Stimulated activated effector memory CD8-positive, alpha-beta T cell treated with anti-CD3 and anti-CD28 coated beads, Interleukin-12 subunit alpha, Interleukin-12 subunit beta, amount 100 ng/mL, for 72 hours (primary cell): ENCODE measurements around the gene COX6B1.

Source experiments
- ATAC-seq: fragments of 150-1000 bp; cut with Tn5 transposase; 2 replicates; pipeline ENCODE4 v1.10.0; 2021
- DNase-seq, 2 donors: peaks; one replicate each; pipeline ENCODE4 v3.0.0; 2021 to 2022; ENCODE audit warnings: low spot score in 2 of 2
- H3K27ac Mint-ChIP-seq: one replicate; pipeline ENCODE4 v1.8.0; 2022; ENCODE audit warnings: mild to moderate bottlenecking, mixed read lengths
- H3K36me3 Mint-ChIP-seq: one replicate; pipeline ENCODE4 v1.8.0; 2022; ENCODE audit warnings: mild to moderate bottlenecking, mixed read lengths
- H3K4me1 Mint-ChIP-seq: one replicate; pipeline ENCODE4 v1.8.0; 2022; ENCODE audit warnings: mixed read lengths
- H3K4me3 Mint-ChIP-seq: one replicate; pipeline ENCODE4 v1.8.0; 2022; ENCODE audit warnings: mild to moderate bottlenecking, mixed read lengths
- H3K9me3 Mint-ChIP-seq: one replicate; pipeline ENCODE4 v1.8.0; 2022; ENCODE audit warnings: mixed read lengths

The COX6B1 gene

DNA sequence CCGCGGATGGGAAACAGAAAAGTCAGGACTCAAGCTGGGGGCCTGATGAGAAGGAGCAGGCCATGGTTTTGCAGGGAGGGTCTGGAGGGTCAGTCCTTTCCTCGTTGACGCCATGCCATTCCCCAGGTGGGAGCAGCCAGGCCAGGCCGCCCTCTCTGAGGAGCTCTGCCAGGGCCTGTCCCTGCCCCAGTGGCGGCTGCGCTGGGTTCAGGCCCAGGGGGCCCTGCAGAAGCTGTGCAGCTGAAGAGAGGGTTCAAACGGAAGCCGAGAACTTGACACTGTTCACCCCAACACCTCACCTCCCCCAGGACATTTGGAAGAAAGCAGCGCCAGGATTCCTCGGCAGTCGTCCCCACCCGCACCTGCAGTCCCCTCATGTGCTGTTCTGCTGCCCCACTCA is 25.4 kb upstream of the COX6B1 start:
- no peaks in the 10 kb centered on the region for H3K4me1 Mint-ChIP-seq
- DNase-seq: no peak
- H3K36me3 Mint-ChIP-seq: peaks cover 28% of the 10 kb centered on the region
- no peaks in the 10 kb centered on the region for H3K9me3 Mint-ChIP-seq
- H3K4me3 Mint-ChIP-seq: no peak overlapping the region
- ATAC-seq: no peak
- peak overlapping the region; percentile 86 for H3K27ac Mint-ChIP-seq

DNA sequence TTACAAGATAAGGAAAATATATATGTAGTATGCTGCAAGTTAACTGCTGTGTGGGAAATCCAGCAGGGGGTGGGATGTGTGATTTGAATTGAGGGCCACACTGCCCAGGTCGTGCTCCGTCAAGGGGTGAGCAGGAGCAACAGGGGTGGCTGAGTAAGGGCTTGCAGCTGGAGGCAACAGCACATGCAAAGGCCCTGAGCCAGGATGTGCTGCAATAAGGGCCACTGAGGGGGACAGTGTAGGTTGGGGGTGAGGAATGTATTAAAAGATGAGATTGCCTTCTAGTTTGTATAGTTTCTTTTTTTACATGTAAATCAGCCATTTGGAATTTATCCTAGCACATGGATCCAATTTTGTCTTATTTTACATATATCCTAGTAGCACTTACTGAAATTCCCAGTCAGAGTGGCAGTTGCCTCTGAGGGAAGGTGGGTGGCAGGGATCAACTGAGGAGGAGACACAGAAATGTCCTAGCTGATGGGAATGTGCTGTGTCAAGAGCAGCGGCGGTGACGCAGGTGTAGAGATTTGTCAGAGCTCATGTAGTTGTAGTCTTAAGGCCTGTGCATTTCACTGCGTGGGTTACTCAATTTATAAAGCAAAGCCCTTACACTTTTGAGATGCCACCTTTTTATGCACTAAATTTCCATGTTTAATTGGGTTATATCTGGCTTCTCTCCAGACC is 24.7 kb upstream of the COX6B1 start:
- Mint-ChIP-seq H3K4me1 (peaks cover 6% of the 10 kb centered on the region), H3K36me3 (peaks cover 24% of the 10 kb centered on the region), H3K27ac (peak overlapping the region; percentile 86), H3K4me3 (no peak overlapping the region), H3K9me3 (no peaks in the 10 kb centered on the region)
- no peak for ATAC-seq
- no peak for DNase-seq

DNA sequence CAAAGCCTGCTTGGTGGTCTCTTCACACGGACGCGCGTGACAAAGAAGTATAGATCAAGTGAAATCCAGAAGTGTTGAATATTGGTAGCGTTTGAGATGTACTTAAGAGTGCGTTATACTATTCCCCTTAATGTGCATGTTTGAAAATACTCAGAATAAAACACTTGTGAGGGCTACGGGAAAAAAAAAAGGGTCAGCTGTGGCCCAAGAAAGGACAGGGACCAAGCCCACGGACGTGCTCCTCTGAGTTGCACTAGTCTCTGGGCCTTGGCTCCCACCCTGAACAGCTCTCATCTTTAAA is 19.9 kb upstream of the COX6B1 start:
- Mint-ChIP-seq H3K4me1 (peaks cover 25% of the 10 kb centered on the region), H3K36me3 (peaks cover 57% of the 10 kb centered on the region), H3K27ac (peak overlapping the region; percentile 99), H3K4me3 (peak overlapping the region; percentile 96), H3K9me3 (no peaks in the 10 kb centered on the region)
- no peak for DNase-seq
- ATAC-seq: no peak

DNA sequence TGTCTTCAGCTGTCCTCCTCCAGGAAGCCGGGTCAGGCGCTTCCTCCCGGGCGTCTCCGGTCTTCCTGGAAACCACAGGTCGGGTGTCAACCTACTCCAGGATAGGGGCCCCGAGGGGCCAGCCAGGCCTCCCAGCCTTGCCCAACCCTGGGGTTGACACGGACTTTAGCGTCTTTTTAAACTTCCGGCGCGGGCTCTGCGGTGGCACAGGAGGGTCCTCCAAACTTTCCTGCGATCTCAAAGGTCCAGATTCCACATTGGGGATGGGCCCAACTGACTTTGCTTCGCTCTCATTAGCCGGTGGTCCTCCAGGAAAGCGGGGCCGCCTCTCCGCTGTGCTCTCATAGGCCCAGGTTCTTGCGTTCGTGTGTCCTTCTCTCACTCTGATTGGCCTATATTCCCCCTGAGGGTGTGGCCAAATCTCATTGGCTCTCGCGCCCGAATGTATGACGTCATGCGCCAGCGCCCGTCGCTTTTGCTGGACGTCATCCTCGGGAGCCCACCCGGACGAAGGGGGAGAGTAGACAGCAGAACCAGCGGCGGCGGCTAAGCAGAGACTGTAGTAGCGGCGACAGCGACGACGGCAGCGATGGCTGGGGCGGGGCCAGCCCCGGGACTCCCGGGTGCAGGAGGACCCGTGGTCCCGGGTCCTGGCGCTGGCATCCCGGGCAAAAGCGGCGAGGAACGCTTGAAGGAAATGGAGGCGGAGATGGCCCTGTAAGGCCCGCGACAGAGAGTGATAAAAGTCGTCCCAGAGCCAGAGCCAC is 19.4 kb upstream of the COX6B1 start, which contains the start of gene RBM42:
Gene RBM42 (plus strand): TSS at position 472 of the 767 bp plus-strand sequence. CDS start 118 bp downstream, at position 590.
- peaks cover 62% of the 10 kb centered on the region for H3K36me3 Mint-ChIP-seq
- H3K4me1 Mint-ChIP-seq: peaks cover 28% of the 10 kb centered on the region
- H3K9me3 Mint-ChIP-seq: no peaks in the 10 kb centered on the region
- ATAC-seq (peak; percentile 100), DNase-seq (peak; percentile 99)
- peak within 1 kb of the TSS; percentile 96 for H3K4me3 Mint-ChIP-seq
- H3K27ac Mint-ChIP-seq: peak within 1 kb of the TSS; percentile 99

DNA sequence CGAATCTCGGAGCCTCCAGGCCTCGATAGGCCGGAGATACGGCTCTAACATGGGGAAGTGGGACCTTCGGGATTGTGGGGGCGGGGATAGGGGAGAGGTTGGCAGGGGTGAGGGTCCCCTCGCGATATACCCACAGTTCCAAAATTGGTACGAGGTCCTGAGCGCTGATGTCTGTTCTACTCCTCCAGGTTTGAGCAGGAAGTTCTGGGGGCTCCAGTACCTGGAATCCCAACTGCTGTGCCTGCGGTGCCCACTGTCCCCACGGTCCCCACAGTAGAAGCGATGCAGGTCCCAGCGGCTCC is 18.8 kb upstream of the COX6B1 start:
- DNase-seq (no peak), ATAC-seq (no peak)
- H3K36me3 Mint-ChIP-seq: peaks cover 65% of the 10 kb centered on the region
- H3K4me1 Mint-ChIP-seq: peaks cover 28% of the 10 kb centered on the region
- H3K27ac Mint-ChIP-seq: peak overlapping the region; percentile 99
- H3K4me3 Mint-ChIP-seq: peak overlapping the region; percentile 96
- no peaks in the 10 kb centered on the region for H3K9me3 Mint-ChIP-seq

DNA sequence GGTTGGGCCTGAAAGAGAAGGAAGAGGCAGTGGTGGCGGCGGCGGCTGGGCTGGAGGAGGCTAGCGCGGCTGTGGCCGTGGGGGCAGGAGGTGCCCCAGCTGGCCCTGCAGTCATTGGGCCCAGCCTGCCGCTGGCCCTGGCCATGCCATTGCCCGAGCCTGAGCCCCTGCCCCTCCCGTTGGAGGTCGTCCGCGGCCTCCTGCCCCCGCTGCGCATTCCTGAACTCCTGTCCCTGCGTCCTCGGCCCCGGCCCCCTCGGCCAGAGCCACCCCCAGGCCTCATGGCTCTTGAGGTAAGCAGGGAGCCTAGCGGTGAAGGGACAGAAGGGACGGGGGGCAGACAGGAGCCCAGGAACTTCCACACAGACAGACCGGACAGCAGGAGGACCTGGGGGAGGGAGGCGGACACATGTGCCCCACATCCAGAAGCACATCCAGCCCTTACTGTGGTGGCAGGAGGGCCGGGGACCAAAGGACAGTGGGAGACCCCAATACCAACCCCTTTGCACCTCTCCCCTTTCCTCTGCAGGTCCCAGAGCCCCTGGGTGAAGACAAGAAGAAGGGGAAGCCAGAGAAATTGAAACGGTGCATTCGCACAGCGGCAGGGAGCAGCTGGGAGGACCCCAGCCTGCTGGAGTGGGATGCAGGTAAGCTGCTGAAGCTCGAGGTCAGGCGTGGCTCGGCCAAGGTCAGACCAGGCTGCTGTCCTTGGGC is 14.2 kb upstream of the COX6B1 start:
- Mint-ChIP-seq H3K4me1 (peaks cover 19% of the 10 kb centered on the region), H3K4me3 (no peak overlapping the region), H3K9me3 (no peaks in the 10 kb centered on the region), H3K36me3 (peaks cover 94% of the 10 kb centered on the region), H3K27ac (no peak overlapping the region)
- ATAC-seq (no peak), DNase-seq (no peak)

DNA sequence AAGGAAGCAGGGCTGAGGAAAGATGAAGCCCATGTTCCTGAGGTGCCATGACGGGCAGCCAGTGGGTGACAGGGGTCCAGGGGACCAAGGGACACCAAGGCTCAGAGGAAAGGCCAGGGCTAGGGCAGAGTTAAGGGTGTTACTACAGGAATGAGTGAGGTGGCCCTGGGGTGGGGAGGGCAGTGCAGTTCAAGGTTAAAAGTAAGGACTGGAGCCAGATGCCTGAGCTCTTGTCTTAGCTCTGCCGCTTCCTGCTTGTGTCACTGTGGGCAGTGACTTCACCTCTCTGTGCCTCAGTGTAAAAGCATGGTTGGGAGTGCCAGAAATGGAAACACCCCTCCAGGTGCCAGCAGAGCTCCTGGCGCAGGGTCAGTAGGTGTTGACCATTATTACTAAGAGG is 11.5 kb upstream of the COX6B1 start:
- ATAC-seq: no peak

DNA sequence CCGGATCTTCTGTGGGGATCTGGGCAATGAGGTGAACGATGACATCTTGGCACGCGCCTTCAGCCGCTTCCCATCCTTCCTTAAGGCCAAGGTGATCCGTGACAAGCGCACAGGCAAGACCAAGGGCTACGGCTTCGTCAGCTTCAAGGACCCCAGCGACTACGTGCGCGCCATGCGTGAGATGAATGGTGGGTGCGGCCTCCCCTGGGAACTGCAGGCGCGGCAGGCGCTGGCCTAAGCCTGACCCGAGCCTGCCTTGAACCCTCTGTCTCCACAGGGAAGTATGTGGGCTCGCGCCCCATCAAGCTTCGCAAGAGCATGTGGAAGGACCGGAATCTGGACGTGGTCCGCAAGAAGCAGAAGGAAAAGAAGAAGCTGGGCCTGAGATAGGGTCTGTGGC is 11.0 kb upstream of the COX6B1 start:
- H3K4me1 Mint-ChIP-seq: peaks cover 25% of the 10 kb centered on the region
- H3K36me3 Mint-ChIP-seq: peaks cover 62% of the 10 kb centered on the region
- no peaks in the 10 kb centered on the region for H3K9me3 Mint-ChIP-seq
- ATAC-seq: no peak
- no peak for DNase-seq
- H3K27ac Mint-ChIP-seq: peak overlapping the region; percentile 54
- H3K4me3 Mint-ChIP-seq: no peak overlapping the region

More for the DNA sequence above, 11.5 kb upstream of the COX6B1 start:
- DNase-seq: no peak
- peaks cover 68% of the 10 kb centered on the region for H3K36me3 Mint-ChIP-seq
- no peak overlapping the region for H3K4me3 Mint-ChIP-seq
- peaks cover 21% of the 10 kb centered on the region for H3K4me1 Mint-ChIP-seq
- H3K9me3 Mint-ChIP-seq: no peaks in the 10 kb centered on the region
- H3K27ac Mint-ChIP-seq: peak overlapping the region; percentile 54

DNA sequence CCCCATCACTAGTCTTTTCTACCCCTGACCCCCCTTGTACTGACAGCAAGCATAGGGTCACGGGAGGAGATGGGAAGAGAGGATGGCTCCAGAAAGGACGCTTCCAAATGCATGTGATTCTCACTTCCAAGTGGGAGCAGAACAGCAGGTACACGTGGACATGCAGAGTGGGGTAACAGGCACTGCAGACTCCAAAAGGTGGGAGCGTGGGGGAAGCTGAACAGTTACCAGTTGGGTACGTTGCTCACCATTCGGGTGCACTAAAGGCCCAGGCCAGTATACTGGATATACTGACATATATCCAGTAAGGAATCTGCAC is 8.8 kb upstream of the COX6B1 start:
- H3K9me3 Mint-ChIP-seq: no peaks in the 10 kb centered on the region
- no peak overlapping the region for H3K27ac Mint-ChIP-seq
- peaks cover 28% of the 10 kb centered on the region for H3K4me1 Mint-ChIP-seq
- H3K36me3 Mint-ChIP-seq: peaks cover 44% of the 10 kb centered on the region
- H3K4me3 Mint-ChIP-seq: no peak overlapping the region
- DNase-seq (no peak), ATAC-seq (no peak)

DNA sequence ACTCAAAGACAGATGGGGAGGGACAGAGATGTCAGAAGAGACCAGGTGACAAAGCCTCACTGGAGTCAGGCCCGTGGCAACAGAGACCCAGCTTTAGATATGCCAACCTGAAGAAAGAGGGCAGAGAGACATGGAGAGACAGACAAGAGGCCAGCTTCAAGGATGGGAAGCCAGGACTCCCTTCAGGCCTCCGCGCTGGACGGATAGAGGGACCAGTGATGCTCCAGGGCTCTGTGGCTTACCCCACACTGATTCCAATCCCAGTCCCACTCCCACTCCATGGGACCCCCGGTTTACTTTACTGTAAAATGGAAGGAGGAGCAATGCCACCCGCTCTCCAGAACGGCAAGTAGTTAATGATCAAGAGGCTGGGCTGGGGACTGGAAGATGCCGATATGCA is 8.3 kb upstream of the COX6B1 start:
- H3K4me1 Mint-ChIP-seq: peaks cover 34% of the 10 kb centered on the region
- no peak for ATAC-seq
- no peaks in the 10 kb centered on the region for H3K9me3 Mint-ChIP-seq
- H3K4me3 Mint-ChIP-seq: no peak overlapping the region
- no peak for DNase-seq
- peaks cover 38% of the 10 kb centered on the region for H3K36me3 Mint-ChIP-seq
- no peak overlapping the region for H3K27ac Mint-ChIP-seq

DNA sequence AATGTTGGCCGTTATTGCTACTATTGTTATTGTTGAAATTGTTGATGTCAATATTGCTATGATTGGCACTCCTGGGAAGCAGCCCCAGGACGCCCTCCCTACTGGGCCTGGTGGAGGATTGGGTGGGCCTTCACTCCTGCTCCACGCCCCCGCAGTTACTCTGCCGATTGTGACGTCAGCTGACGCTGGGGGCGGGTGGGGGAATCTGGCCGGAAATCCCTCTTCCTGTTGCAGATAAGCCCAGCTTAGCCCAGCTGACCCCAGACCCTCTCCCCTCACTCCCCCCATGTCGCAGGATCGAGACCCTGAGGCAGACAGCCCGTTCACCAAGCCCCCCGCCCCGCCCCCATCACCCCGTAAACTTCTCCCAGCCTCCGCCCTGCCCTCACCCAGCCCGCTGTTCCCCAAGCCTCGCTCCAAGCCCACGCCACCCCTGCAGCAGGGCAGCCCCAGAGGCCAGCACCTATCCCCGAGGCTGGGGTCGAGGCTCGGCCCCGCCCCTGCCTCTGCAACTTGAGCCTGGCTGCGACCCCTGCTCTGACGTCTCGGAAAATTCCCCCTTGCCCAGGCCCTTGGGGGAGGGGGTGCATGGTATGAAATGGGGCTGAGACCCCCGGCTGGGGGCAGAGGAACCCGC is 6.5 kb upstream of the COX6B1 start, which contains the start of gene ETV2:
Gene ETV2 (plus strand): TSS at position 231 of the 637 bp plus-strand sequence. CDS start 716 bp downstream, outside the sequence.
- Mint-ChIP-seq H3K36me3 (peaks cover 21% of the 10 kb centered on the region), H3K4me3 (peak within 1 kb of the TSS; percentile 77), H3K9me3 (no peaks in the 10 kb centered on the region), H3K4me1 (peaks cover 44% of the 10 kb centered on the region), H3K27ac (peak within 1 kb of the TSS; percentile 43)
- ATAC-seq: no peak
- peak; percentile 41 to 72 for DNase-seq

DNA sequence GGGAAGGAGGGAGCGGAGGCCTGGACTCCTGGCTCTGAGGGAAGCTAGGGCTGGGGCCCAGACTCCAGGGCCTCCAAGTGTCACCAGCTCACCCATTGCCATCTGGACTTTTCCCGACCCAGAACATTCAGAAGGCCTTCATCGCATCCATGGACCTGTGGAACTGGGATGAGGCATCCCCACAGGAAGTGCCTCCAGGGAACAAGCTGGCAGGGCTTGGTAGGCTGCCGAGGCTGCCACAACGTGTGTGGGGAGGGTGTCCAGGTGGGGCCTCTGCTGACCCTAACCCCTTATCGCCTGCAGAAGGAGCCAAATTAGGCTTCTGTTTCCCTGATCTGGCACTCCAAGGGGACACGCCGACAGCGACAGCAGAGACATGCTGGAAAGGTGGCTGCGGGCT is 5.8 kb upstream of the COX6B1 start:
- Mint-ChIP-seq H3K4me1 (peaks cover 44% of the 10 kb centered on the region), H3K36me3 (peaks cover 14% of the 10 kb centered on the region)

DNA sequence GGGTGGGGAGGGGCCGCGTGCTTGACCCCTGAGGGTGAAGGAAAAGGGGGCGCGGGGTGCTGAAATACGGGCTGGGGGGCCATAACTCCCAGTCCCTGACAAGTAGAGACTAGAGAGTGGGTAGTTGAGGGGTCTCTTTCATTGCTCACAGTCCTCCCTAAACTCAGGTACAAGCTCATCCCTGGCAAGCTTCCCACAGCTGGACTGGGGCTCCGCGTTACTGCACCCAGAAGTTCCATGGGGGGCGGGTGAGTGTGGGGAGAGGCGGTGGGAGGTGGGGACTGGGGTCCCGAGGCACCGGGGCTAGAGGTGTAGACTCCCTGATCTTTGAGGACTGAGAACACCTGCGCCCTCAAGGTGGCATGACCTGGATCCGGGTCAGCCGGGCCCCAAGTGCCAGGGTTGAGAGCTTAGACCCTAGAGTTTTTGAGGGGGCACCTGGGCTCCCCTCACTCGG is 5.3 kb upstream of the COX6B1 start:
- H3K27ac Mint-ChIP-seq: peak overlapping the region; percentile 60
- peaks cover 44% of the 10 kb centered on the region for H3K4me1 Mint-ChIP-seq
- no peak for DNase-seq
- H3K36me3 Mint-ChIP-seq: peaks cover 9% of the 10 kb centered on the region
- ATAC-seq: no peak
- H3K9me3 Mint-ChIP-seq: no peaks in the 10 kb centered on the region
- peak overlapping the region; percentile 77 for H3K4me3 Mint-ChIP-seq

More for the DNA sequence above, 5.8 kb upstream of the COX6B1 start:
- DNase-seq: no peak
- no peaks in the 10 kb centered on the region for H3K9me3 Mint-ChIP-seq
- ATAC-seq: no peak
- peak overlapping the region; percentile 43 for H3K27ac Mint-ChIP-seq
- peak overlapping the region; percentile 77 for H3K4me3 Mint-ChIP-seq

DNA sequence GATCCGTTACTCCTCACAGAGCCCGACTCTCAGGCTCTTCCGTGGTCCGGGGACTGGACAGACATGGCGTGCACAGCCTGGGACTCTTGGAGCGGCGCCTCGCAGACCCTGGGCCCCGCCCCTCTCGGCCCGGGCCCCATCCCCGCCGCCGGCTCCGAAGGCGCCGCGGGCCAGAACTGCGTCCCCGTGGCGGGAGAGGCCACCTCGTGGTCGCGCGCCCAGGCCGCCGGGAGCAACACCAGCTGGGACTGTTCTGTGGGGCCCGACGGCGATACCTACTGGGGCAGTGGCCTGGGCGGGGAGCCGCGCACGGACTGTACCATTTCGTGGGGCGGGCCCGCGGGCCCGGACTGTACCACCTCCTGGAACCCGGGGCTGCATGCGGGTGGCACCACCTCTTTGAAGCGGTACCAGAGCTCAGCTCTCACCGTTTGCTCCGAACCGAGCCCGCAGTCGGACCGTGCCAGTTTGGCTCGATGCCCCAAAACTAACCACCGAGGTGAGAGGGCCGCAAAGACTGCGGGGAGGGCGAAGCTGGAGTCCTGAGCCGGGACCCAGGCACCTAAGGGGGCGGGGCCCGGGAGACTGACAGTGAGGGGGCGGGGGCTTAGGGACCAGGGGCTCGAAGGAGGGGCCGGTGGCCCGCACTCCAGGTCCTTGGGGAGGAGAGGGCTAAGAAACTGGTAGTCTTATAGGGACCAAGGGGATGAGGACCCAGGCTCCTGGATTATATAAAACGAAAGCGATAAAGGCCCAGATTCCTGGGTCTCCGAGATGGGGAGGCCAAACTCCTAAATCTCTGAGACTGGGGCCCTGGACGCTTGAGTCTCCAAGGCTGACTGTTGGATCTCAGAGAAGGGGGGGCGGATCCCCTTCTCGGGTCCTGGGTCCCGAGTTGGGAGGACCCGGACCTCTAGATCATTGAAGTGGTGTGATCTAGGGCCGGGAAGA is 4.6 kb upstream of the COX6B1 start:
- peaks cover 45% of the 10 kb centered on the region for H3K4me1 Mint-ChIP-seq
- DNase-seq (peak; percentile 74 to 95), ATAC-seq (peak; percentile 64)
- peaks cover 2% of the 10 kb centered on the region for H3K36me3 Mint-ChIP-seq
- peak overlapping the region; percentile 77 for H3K4me3 Mint-ChIP-seq
- H3K27ac Mint-ChIP-seq: peak overlapping the region; percentile 60
- no peaks in the 10 kb centered on the region for H3K9me3 Mint-ChIP-seq
